ENCODE data around the gene FGF14. TPM values are rescaled to one million over a fixed set of nuclear protein-coding genes. Genes with fewer than 3 reads are reported as not detected.

FGF14 gene
- total RNA-seq, 4 donors from 2014 or later: under 0.01 to 2.4 (median 0.99) TPM

DNA sequence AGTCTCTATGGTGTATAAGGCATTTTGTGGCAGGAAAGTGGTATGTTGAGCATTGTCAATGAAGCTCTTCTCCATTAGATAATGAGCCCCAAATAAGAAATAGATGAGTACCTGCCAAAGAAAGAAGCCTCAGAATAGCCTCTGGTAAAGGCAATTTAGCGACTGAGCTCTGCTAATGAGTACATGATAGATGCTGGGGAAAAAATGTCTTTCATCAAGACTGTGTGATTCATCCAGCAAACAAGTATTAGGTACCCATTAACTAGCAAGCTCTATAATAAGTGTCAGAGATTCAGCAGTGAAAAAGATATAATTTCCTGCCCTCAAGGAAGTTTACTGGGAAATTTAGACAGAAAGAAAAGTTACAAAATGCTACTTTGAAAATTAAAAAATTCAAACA, 654.8 kb downstream of the FGF14 start:
- H3K9me3 ChIP-seq: no peaks in the 10 kb centered on the region
- no peak overlapping the region for H3K27ac ChIP-seq
- H3K4me3 ChIP-seq: no peak overlapping the region
- 76 to 91% methylated on average over 1 of the region's 1 CpG for WGBS, 2 donors (ENCODE audit: low coverage in 1 of 2)
- in situ Hi-C loops (cut with MboI; ENCODE audit: low pct_ligation_motif_present in 1 of 4, low pct_unique_long_range_greater_than_20kb in 1 of 4, low sequenced_read_pairs in 3 of 4): no loop called here
- H3K4me1 ChIP-seq: no peaks in the 10 kb centered on the region
- H3K36me3 ChIP-seq: no peaks in the 10 kb centered on the region
- TF ChIP-seq EP300 (IDR thresholded peaks at IDR 0.05; ENCODE audit: low read depth) (no peak), POLR2AphosphoS5 (IDR thresholded peaks at IDR 0.05) (no peak), POLR2A (IDR thresholded peaks at IDR 0.05) (no peak)
- TF ChIP-seq, protein P1, sequence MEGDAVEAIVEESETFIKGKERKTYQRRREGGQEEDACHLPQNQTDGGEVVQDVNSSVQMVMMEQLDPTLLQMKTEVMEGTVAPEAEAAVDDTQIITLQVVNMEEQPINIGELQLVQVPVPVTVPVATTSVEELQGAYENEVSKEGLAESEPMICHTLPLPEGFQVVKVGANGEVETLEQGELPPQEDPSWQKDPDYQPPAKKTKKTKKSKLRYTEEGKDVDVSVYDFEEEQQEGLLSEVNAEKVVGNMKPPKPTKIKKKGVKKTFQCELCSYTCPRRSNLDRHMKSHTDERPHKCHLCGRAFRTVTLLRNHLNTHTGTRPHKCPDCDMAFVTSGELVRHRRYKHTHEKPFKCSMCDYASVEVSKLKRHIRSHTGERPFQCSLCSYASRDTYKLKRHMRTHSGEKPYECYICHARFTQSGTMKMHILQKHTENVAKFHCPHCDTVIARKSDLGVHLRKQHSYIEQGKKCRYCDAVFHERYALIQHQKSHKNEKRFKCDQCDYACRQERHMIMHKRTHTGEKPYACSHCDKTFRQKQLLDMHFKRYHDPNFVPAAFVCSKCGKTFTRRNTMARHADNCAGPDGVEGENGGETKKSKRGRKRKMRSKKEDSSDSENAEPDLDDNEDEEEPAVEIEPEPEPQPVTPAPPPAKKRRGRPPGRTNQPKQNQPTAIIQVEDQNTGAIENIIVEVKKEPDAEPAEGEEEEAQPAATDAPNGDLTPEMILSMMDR (IDR thresholded peaks at IDR 0.05): no peak
- no peaks in the 10 kb centered on the region for H3K27me3 ChIP-seq
- no peak for DNase-seq
- intact Hi-C loops (cut with DNase I; ENCODE audit: low total_unique reads): no loop called here

- WGBS, 2 donors (ENCODE audit: low coverage in 1 of 2): 86 to 91% methylated on average over 2 of the region's 2 CpGs
- Histone ChIP-seq H3K36me3 (no peaks in the 10 kb centered on the region), H3K27ac (no peak overlapping the region), H3K9me3 (no peaks in the 10 kb centered on the region), H3K4me3 (no peak overlapping the region), H3K27me3 (no peaks in the 10 kb centered on the region), H3K4me1 (no peaks in the 10 kb centered on the region)
- intact Hi-C loops (cut with DNase I; ENCODE audit: low total_unique reads) (loop anchor here (1.0 kb wide), 1 partner anchor 40 kb away; no protein-coding TSS in a partner anchor), in situ Hi-C loops (cut with MboI; ENCODE audit: low pct_ligation_motif_present in 1 of 4, low pct_unique_long_range_greater_than_20kb in 1 of 4, low sequenced_read_pairs in 3 of 4) (no loop called here)
- no peak for TF ChIP-seq POLR2AphosphoS5 (IDR thresholded peaks at IDR 0.05)
- no peak for TF ChIP-seq POLR2A (IDR thresholded peaks at IDR 0.05)
- TF ChIP-seq EP300 (IDR thresholded peaks at IDR 0.05; ENCODE audit: low read depth): no peak
- TF ChIP-seq, protein P1 (IDR thresholded peaks at IDR 0.05): no peak
- no peak for DNase-seq
Measured at GRCh38 chr13:101746513-101746912, 655.3 kb downstream of the FGF14 start.

DNA sequence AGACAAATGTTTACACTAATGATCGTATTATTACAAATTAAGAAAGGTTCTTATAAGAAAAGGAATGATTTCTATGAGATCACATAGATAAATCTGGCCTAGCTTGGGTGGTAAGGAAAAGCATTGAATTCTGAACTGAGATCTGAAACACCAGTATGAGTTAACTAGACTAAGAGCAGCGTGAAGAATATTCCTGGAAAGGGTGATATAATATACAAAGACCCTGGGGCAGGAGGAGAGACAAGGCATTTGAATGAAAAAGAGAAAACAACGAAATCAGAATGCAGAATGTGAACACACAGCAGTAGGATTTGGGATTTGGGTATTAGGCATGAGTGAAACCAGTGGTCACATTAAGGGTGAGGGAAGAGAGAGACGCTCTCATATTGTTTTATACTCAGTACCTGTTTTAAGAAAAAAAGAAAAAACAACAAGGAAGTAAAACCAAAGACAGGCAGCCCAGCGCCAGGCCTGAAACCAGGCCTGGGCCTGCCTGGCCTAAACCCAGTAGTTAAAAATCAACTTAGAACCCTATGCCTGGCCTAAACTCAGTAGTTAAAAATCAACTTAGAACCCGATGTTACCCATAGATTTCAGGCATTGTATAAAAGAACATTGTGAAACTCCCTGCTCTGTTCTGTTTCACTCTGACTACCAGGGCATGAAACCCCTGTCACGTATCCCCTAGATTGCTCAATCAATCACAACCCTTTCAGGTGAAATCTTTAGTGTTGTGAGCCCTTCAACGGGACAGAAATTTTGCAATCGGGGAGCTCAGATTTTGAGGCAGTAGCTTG, 662.3 kb downstream of the FGF14 start:
- H3K27me3 ChIP-seq: no peaks in the 10 kb centered on the region
- H3K36me3 ChIP-seq: no peaks in the 10 kb centered on the region
- peak overlapping the region in 2 of 4 donors; percentile 6 to 42 for H3K27ac ChIP-seq
- in situ Hi-C loops (cut with MboI; ENCODE audit: low pct_ligation_motif_present in 1 of 4, low pct_unique_long_range_greater_than_20kb in 1 of 4, low sequenced_read_pairs in 3 of 4): no loop called here
- H3K4me1 ChIP-seq: peaks cover 0 to 3% (median 0%) of the 10 kb centered on the region in 4 donors
- intact Hi-C loops (cut with DNase I; ENCODE audit: low total_unique reads): no loop called here
- WGBS, 2 donors (ENCODE audit: low coverage in 1 of 2): 54 to 55% methylated on average over 5 to 9 of the region's 9 CpGs
- no peak for DNase-seq
- no peak overlapping the region for H3K4me3 ChIP-seq
- TF ChIP-seq, protein P1 (IDR thresholded peaks at IDR 0.05): no peak
- TF ChIP-seq EP300 (IDR thresholded peaks at IDR 0.05; ENCODE audit: low read depth): no peak
- TF ChIP-seq POLR2A (IDR thresholded peaks at IDR 0.05): no peak
- no peak for TF ChIP-seq POLR2AphosphoS5 (IDR thresholded peaks at IDR 0.05)
- no peaks in the 10 kb centered on the region for H3K9me3 ChIP-seq

- 80 to 82% methylated on average over 2 of the region's 2 CpGs for WGBS, 2 donors (ENCODE audit: low coverage in 1 of 2)
- Histone ChIP-seq H3K36me3 (no peaks in the 10 kb centered on the region), H3K27me3 (no peaks in the 10 kb centered on the region), H3K9me3 (no peaks in the 10 kb centered on the region), H3K4me1 (peaks cover 0 to 3% (median 0%) of the 10 kb centered on the region in 4 donors), H3K27ac (no peak overlapping the region), H3K4me3 (no peak overlapping the region)
- no peak for DNase-seq
- in situ Hi-C loops (cut with MboI; ENCODE audit: low pct_ligation_motif_present in 1 of 4, low pct_unique_long_range_greater_than_20kb in 1 of 4, low sequenced_read_pairs in 3 of 4): no loop called here
- intact Hi-C loops (cut with DNase I; ENCODE audit: low total_unique reads): no loop called here
- TF ChIP-seq, protein P1 (IDR thresholded peaks at IDR 0.05): no peak
- no peak for TF ChIP-seq POLR2A (IDR thresholded peaks at IDR 0.05)
- no peak for TF ChIP-seq POLR2AphosphoS5 (IDR thresholded peaks at IDR 0.05)
- no peak for TF ChIP-seq EP300 (IDR thresholded peaks at IDR 0.05; ENCODE audit: low read depth)
Measured at GRCh38 chr13:101738336-101738735, 663.5 kb downstream of the FGF14 start.
